Stimulated activated CD8-positive, alpha-beta memory T cell treated with anti-CD3 and anti-CD28 coated beads, Interleukin-7, amount 100 ng/mL, for 4 hours (primary cell): Measurements from ENCODE around the gene AMBRA1.

Source experiments
- DNase-seq, 2 donors: peaks; one replicate each; pipeline ENCODE4 v3.0.0-alpha.2; 2020; ENCODE audit warnings: low read depth in 2 of 2

Gene AMBRA1

DNA sequence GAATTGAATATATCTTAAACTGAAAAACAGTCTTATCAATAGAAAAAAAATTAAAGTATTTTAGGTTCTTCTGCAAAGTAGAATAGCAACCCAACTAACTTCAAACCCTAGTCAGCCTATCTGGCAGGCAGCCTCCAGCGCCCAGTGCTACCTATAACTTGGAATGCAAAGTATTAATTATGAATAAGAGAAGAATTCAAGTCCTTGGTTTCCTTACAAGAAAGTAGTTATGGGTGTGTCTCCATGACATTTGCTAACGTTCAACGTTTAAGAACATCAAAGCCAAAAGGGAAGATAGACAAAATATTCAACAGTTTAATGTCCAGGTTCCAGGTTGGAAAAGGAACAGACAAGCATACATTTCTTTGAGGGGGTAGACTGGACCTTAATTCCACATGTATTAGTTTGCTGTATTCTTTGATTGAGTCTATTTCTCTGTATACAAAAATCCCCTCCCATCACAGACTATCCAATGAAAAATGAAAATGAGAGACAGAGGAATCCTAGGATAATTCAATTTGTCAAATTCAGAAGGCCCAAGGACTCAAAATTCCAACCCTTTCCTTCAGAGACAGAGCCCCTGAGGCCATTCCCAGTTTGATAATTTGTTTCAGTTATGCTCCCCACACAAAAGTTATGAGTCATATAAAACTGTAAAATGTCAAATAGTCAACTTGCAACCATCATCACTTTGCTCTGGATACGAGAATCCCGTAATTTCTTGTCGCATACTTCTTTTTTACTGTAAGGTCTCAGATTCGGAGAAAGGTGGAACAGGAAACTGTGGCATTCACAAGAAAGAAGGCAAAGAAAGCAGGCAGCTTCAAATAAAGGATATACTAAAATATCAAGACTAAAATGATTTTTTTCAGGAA lies 118.5 kb downstream of the AMBRA1 start:
- no peak for DNase-seq

DNA sequence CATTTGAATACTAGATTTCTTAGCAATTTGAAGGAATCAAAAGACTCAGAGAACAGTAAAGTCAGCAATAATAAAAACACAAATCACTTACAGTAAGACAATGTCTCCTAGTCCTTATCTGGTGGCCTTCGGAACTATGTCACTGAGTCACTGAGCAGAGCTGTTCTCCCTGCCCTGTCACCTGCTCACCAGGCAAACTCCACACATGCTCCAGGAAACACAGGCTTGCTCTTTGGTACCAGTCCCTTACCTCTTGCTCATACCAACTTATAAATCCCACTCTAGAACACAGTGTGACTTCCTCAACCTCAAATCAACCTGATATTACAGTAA lies 121.2 kb downstream of the AMBRA1 start:
- DNase-seq, result no peak

- no peak for DNase-seq
Observed at GRCh38 chr11:46471943-46472661, 121.7 kb downstream of the AMBRA1 start.

DNA sequence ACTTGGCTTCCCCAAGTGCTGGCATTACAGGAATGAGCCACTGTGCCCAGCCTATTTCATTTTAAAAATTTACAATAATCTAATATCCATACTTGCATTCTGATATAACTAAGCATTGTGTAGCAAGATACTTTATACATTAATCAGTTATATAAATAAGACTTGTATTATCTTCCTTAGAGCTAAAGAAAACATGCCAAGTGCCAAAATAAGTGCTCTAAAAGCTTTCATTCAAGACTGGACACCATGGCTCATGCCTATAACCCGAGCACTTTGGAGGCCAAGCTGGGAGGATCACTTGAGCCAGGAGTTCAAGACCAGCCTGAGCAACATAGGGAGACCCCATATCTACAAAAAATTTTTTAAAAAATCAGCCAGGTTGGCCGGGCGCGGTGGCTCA lies 123.9 kb downstream of the AMBRA1 start:
- no peak for DNase-seq

DNA sequence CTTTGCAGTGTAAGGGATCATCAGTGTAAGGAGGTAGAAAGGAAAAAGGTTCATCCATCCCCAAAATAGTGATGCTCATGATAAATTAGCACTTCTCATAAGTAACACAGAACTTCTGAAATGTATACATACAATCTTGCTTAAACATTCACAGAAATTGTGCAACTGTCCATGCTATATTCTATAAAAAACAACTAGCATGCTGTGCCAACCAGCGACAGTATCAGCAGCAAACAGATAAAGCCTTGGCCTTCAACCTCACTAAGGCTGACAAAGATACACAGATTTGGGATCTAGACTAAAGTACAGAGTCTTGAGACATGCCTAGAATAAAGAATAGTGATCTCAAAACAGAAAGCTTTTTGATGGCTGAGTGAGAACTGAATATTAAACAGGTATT lies 128.1 kb downstream of the AMBRA1 start:
- no peak for DNase-seq

DNA sequence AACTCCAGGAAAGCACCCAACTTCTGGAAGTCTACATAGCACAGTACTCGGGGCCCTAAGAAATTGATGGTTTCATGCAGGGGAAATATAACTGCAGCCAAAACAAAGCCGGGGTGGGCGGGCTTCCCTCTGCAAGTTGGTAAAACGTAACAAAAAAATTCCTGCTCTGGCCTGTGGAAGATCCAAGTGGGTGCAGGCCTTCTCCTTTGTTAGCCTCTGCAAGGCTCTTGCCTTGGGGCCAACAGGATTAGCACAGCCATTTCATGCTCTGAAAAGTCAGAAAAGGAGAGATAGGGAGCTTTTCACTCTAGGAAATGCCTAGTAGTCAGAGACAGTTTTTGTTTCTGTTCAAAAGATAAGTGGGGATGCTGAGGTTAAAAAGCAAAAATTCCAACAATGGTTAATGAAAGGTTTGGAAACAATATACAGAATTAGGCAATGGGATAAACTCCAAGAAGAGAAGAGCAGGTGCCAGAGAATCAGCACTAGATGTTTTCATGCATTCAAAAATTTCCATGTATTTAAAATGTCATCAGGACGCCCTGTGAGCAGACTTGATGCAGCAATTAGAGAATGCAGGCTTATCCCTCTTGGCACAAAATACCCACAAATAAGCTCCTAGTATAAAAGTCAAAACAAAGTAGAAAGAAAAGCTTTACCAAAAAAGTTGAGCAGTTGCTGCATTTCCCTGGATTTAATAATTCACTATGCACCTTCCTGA lies 130.0 kb downstream of the AMBRA1 start:
- DNase-seq, result no peak

DNA sequence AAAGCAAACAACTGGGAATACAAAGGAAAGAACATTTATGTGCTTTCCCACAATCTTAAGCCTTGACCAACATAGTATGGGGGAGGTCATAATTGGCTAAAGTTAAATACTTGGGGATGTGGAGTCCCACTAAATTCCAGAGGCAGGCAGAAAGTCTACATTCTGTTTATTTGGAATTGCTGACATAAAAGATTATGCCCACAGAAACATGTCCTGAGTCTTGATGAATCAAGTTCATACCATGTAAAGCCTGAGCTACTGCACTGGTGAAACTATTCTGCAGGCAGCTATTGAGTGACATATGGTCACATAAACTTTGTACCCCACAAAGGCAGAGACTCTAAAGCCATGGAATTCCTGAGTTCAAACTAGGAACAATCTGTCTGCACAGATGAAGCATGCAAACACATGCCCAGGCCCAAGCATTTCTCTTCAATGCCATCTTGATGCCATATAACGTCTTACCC lies 132.3 kb downstream of the AMBRA1 start:
- no peak for DNase-seq

DNA sequence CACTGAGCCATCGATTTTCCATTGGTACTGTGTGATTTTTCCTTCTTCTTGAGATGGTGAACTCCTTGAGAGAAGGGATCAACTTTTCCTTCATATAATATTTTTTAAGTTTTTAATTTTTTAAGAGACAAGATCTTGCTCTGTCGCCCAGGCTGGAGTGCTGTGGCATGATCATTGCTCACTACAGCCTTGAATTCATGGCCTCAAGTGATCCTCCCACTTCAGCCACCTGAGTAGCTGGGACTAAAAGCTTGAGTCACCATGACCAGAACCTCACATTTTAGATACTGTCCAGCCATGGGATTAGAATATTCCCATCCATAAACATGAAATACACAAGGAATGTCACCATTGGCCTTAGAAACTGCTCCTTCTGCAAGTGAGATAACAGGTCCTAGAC lies 135.3 kb downstream of the AMBRA1 start:
- no peak for DNase-seq

- DNase-seq, result no peak
Observed at GRCh38 chr11:46457659-46458424, 136.0 kb downstream of the AMBRA1 start.

DNA sequence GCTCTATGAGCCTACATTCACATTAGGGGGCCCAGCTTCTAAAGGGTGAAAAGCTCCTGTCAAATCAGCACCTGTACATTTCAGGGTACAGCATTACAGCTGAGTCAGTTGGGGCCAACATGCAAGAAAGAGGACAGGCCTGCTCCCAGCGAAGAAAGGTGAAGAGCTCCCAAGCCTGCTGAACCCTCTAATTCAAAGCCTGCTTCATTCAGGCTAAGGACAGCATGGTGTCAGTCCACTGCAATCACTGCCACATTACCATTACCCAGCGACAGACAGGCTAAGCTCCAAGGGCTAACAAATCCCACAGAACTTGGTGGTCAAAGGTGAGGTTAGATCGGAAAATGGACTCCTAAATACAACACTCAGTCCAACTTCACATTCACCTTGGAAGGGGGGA lies 136.8 kb downstream of the AMBRA1 start:
- DNase-seq, result no peak

DNA sequence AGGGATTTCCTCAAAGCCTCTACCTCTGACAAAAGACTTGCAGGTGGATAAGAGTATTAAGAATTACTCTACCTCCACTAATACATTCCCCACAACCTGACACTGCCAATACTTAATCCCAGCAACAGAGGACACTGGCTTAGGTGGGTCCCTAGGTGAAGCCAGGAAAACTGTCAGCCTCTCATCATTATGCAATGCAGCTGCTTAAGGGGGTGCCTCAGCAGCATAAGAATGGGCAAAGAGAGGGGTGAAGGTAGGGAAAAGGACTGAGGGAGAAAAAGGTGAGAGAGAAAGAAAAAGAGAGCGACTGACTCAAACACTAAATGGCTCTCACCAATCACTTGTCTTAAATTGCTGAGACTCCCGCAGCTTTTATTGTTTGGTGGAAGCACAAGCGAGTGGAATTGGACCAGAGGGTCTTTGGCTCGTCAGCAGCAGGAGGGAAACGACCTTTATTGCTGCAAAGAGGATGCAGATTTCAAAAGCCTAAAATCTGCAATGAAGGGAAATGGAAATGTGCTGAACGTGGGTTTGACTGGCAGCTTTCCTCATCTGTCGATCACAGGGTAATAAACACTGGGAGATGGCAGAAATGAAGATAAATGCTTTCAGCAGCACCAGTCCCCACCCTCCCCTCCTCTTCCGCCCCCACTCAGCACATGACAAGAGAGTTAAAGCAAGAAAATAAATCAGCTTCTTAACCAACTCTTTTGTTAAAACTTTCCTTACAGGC lies 137.4 kb downstream of the AMBRA1 start:
- DNase-seq, result no peak

DNA sequence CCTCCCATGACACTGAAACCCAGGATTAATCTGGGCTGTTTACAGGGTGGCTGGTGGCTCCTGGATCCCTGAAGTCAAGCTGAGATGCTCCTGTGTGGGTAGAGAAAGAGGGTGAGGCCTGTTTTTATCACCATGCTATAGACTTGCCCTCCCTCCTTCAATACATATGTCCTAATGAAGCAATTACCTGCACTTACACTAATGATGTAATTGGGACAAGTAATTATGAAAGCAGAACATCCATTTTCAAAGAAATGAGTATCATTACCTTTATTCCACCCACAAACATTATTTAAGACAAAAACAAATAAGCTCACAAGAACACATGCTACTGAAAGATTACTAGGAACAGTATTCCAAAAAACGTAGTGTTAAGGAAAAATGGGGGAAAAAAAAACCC lies 138.0 kb downstream of the AMBRA1 start:
- no peak for DNase-seq

- DNase-seq, result no peak
Observed at GRCh38 chr11:46452918-46453517, 140.8 kb downstream of the AMBRA1 start.

- no peak for DNase-seq
Observed at GRCh38 chr11:46451759-46452158, 142.1 kb downstream of the AMBRA1 start.

DNA sequence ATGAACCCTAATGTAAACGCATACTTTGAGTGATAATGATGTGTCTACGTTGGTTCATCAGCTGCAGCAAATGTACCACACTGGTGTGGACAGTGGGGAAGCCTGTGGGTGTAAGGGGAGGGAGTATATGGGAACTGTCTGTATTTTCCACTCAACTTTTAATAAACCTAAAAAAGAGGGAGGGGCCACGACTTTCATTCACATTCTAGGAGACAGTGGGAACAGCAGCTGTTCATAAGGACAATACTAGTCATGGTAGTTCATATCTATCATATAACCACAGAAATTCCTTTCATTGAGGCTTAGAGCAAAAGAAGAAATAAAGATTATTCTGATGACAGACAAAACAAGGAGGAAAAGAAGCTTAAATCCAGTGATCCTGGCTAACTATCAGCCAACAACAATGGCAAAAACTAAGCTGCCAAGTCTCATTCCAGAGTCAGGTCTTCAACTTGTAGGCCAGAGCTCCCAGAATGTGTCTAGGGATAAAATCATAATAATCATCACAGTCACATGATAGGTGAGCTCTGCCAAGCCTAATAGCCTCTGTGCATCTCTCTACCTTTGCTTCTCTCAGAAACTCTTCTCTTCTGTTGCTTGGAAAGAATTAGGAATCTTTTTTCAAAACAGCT lies 142.9 kb downstream of the AMBRA1 start:
- no peak for DNase-seq

GRCh38 chr11:46447544-46447943 lies 146.3 kb downstream of the AMBRA1 start:
- no peak for DNase-seq

GRCh38 chr11:46445920-46446771 lies 147.7 kb downstream of the AMBRA1 start:
- DNase-seq, result no peak

- no peak for DNase-seq
Observed at GRCh38 chr11:46445192-46445919, 148.5 kb downstream of the AMBRA1 start.

DNA sequence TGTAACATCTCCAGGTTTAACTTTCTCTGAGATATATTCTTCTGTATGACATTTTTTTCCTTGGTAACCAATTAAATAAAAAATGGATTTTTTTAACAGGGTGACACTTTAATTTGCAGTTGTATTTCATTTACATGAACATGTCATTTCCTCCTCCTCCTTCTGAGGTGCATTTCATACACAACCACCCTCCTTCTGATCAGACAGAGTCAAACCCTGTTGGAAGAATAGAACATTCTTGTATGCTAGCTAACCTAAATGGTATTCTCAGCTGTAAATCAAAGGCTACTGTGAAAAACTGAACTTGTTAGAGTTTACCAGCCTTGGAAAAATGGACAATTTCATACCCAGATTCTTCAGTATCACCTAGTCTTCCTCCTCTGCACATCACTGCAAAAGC lies 149.5 kb downstream of the AMBRA1 start:
- DNase-seq, result no peak
